WTC11 (cell line): Measurements from ENCODE around the gene TACO1.

Source experiments
- CREM ChIP-seq: sonication (generic); formaldehyde crosslinking; IDR thresholded peaks from 2 replicates; pipeline ENCODE4 v1.8.1; 2022; ENCODE audit warnings: mild to moderate bottlenecking, missing genetic modification reagents, moderate library complexity
- ETV6 ChIP-seq: sonication (generic); formaldehyde crosslinking; IDR thresholded peaks from 2 replicates; pipeline ENCODE4 v1.8.1; 2022; ENCODE audit warnings: mild to moderate bottlenecking, missing genetic modification reagents
- ZBTB43 ChIP-seq: sonication (generic); formaldehyde crosslinking; IDR thresholded peaks from 2 replicates; pipeline ENCODE4 v1.8.1; 2023; ENCODE audit warnings: mild to moderate bottlenecking, missing genetic modification reagents
- TF ChIP-seq, protein P1 (sequence below): fragments of 200-600 bp; IDR thresholded peaks from 2 replicates; pipeline ENCODE4 v1.8.0; 2022; ENCODE audit warnings: antibody characterized with exemption
- TF ChIP-seq, protein P2 (sequence below): sonication (generic); formaldehyde crosslinking; IDR thresholded peaks from 2 replicates; pipeline ENCODE4 v1.8.1; 2022; ENCODE audit warnings: low read depth, missing genetic modification reagents, borderline replicate concordance
- TF ChIP-seq, protein P3 (sequence below): sonication (generic); formaldehyde crosslinking; IDR thresholded peaks from 2 replicates; pipeline ENCODE4 v1.8.1; 2022; ENCODE audit warnings: missing genetic modification reagents, borderline replicate concordance

GRCh38 chr17:63571632-63572310 lies 28.9 kb upstream of the TACO1 start:
- no peak for TF ChIP-seq ETV6
- TF ChIP-seq, protein P1, sequence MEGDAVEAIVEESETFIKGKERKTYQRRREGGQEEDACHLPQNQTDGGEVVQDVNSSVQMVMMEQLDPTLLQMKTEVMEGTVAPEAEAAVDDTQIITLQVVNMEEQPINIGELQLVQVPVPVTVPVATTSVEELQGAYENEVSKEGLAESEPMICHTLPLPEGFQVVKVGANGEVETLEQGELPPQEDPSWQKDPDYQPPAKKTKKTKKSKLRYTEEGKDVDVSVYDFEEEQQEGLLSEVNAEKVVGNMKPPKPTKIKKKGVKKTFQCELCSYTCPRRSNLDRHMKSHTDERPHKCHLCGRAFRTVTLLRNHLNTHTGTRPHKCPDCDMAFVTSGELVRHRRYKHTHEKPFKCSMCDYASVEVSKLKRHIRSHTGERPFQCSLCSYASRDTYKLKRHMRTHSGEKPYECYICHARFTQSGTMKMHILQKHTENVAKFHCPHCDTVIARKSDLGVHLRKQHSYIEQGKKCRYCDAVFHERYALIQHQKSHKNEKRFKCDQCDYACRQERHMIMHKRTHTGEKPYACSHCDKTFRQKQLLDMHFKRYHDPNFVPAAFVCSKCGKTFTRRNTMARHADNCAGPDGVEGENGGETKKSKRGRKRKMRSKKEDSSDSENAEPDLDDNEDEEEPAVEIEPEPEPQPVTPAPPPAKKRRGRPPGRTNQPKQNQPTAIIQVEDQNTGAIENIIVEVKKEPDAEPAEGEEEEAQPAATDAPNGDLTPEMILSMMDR, result no peak
- TF ChIP-seq ZBTB43, result no peak
- TF ChIP-seq, protein P2, sequence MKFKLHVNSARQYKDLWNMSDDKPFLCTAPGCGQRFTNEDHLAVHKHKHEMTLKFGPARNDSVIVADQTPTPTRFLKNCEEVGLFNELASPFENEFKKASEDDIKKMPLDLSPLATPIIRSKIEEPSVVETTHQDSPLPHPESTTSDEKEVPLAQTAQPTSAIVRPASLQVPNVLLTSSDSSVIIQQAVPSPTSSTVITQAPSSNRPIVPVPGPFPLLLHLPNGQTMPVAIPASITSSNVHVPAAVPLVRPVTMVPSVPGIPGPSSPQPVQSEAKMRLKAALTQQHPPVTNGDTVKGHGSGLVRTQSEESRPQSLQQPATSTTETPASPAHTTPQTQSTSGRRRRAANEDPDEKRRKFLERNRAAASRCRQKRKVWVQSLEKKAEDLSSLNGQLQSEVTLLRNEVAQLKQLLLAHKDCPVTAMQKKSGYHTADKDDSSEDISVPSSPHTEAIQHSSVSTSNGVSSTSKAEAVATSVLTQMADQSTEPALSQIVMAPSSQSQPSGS (CRISPR knock-in tag), result no peak
- TF ChIP-seq, protein P3, sequence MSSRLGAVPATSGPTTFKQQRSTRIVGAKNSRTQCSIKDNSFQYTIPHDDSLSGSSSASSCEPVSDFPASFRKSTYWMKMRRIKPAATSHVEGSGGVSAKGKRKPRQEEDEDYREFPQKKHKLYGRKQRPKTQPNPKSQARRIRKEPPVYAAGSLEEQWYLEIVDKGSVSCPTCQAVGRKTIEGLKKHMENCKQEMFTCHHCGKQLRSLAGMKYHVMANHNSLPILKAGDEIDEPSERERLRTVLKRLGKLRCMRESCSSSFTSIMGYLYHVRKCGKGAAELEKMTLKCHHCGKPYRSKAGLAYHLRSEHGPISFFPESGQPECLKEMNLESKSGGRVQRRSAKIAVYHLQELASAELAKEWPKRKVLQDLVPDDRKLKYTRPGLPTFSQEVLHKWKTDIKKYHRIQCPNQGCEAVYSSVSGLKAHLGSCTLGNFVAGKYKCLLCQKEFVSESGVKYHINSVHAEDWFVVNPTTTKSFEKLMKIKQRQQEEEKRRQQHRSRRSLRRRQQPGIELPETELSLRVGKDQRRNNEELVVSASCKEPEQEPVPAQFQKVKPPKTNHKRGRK (CRISPR knock-in tag), result no peak
- no peak for TF ChIP-seq CREM (CRISPR knock-in tag)
